D341Med (cell line): ENCODE results near the gene JAML.

Experiments
- DNase-seq: peaks from one replicate; pipeline ENCODE4 v3.0.0; 2012; ENCODE audit warnings: low spot score

JAML gene

GRCh38 chr11:118224511-118225188, at the start of gene JAML:
Gene JAML (minus strand): TSS chr11:118225011. CDS start chr11:118214866, 10,145 bp downstream.
- DNase-seq, result no peak

DNA sequence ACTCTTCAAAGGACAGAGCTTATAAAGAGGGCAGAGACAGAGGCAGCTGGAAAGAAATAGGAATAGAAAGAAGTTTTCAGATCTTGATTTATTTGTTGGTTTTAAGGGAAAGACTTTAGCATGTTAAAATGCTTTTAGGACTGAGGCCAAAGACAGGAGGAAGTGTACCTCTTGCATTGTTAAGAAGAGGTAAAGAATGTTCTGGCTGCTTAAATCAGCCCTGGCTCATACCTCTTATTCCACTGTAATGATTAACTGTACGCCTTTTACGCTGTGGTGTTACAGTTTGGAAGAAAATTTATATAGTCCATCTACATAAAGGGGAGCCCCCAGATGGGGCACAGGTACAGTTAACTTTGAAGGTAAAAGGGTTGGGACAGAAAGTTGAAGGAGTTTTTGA, 49.4 kb upstream of the JAML start:
- no peak for DNase-seq

DNA sequence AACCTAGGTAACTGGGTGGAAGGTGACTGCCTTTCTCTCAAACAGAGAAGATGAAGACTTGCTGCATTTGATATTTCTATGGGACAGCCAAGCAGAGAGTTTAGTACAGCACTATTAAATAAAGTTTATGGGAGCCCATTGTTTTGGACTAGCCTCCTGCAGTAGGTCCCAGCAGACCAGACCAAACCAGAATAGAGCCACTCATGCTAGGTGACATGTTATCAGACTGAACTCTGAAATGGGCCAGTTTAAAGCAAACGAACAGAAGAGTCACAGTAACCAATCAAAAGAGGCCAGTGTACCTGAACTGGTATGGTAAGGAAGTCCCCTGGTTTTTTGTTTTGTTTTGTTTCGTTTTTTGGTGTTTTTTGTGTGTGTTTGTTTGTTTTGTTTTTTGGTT, 47.2 kb upstream of the JAML start:
- DNase-seq, result no peak

GRCh38 chr11:118267486-118267885, 42.7 kb upstream of the JAML start:
- no peak for DNase-seq

- DNase-seq, result no peak
Observed at GRCh38 chr11:118265954-118266353, 41.1 kb upstream of the JAML start.

DNA sequence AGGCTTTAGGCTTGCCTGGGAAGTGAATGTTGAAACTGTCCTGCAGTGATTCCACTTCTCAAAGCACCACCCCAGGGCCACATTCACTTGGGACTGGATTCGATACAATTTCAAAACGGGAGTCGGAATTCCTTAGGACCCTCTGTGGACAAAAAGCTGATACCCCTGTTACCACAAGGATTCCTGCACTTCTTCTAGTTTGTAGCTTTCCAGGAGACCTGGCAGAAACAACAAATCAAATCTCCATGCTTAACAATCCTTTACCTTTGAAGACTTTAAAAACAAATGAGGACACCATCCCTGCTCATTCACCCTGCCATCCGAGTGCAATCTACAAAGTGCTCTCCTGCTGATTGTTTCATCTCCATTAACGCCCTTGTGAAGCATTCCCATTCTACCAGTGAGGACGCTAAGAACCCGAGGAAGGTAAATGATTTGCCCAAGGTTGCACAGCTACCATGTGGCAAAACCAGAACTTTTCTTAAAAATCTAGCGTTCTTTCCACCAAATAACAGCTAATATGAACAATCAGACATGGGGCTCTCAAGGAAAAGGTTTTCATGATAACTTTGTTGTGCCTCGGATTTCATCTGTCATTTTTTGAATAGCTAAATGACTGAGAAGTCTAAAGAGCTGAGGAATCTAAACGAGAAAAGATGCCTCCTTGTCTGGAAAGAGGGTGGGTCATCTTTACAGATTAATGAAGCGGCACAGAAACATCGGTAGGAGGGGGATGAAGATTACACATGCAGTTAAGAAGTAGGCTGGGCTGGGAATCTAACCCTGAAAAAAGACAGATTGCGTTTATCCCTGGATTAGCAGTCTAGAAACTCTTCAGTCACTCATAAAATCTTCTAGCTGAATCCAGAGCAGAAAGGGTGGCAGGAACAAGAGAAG, 40.0 kb upstream of the JAML start:
- DNase-seq, result no peak

DNA sequence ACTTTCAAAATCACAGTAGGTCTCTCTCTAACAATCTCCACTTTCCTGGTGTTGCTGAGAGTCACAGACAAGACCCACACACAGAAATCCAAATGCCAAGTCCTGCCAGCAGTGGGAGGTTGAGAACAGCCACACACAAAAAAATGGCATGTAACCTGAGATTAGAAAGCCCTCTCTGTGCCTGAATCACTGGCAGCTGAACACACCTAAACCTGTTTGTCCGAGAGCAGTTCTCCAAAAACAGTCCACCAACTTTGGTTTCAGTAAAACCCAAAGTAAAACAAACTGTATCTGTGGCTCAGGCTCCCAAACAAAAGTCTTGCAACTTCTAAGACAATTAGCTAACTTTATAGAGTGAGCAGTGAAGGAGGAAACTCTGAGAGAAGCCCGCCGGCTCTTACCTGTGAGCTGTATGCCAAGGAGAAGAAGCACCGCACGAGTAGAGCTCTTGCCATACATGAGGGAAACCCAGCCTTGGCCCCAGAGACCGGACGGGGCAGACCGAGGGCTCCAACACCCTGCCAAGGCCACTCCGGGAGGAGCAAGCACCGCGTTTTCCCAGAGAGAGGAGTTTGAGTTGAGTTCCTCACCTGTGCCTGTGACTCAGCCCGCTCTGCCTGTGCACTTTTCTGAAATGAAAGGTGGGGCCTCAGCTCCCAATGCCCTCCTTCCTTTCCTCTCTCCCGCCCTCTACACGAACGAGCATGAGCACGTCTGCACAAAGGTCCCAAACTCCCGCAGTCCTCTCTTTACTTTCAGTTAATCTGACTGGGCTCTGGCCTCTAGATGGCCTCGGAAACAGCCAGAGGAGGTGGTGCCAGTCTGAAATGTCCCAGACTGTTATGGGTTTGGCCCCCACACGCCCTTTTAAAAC, 39.1 kb upstream of the JAML start, which contains the start of gene MPZL2:
TSS of gene MPZL2 (minus strand) at position 603 of the 874 bp plus-strand sequence. CDS start at position 459, 144 bp downstream.
- no peak for DNase-seq

- no peak for DNase-seq
Observed at GRCh38 chr11:118263112-118263511, 38.3 kb upstream of the JAML start.

GRCh38 chr11:118260353-118260752, 35.5 kb upstream of the JAML start:
- no peak for DNase-seq

GRCh38 chr11:118259138-118259537, 34.3 kb upstream of the JAML start:
- DNase-seq, result no peak

DNA sequence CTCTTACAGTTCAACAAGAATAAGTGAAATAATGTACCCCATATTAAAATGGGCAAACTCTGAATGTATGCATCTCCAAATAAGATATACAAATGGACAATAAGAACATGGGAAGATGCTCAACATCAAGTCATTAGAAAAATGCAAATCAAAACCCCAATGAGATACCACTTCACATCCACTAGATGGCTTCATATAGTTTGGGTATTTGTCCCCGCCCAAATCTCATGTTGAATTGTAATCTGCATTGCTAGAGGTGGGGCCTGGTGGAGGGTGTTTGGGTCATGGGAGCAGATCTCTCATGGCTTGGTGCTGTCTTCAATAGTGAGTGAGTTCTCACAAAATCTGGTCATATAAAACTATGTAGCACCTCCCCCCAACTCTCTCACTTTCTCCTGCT, 33.6 kb upstream of the JAML start:
- no peak for DNase-seq

DNA sequence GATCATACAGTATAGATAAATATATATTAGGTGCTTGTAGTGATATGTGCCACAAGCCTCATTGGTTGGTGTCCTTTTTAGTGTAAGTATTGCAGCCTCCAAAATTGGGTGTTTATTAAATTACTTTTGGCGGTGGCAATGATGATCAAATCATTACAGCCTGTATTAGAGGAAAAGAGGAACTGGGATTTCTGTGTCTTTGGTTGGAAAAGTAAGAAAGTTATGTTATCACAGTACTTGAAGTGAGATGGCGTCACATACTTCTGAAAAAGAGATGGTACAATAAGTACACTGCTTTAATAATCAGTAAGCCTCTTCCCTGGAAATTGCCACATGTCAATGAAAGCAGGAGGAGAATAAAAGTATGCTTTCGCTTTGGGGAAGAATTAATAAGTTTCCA, 27.9 kb upstream of the JAML start:
- no peak for DNase-seq

DNA sequence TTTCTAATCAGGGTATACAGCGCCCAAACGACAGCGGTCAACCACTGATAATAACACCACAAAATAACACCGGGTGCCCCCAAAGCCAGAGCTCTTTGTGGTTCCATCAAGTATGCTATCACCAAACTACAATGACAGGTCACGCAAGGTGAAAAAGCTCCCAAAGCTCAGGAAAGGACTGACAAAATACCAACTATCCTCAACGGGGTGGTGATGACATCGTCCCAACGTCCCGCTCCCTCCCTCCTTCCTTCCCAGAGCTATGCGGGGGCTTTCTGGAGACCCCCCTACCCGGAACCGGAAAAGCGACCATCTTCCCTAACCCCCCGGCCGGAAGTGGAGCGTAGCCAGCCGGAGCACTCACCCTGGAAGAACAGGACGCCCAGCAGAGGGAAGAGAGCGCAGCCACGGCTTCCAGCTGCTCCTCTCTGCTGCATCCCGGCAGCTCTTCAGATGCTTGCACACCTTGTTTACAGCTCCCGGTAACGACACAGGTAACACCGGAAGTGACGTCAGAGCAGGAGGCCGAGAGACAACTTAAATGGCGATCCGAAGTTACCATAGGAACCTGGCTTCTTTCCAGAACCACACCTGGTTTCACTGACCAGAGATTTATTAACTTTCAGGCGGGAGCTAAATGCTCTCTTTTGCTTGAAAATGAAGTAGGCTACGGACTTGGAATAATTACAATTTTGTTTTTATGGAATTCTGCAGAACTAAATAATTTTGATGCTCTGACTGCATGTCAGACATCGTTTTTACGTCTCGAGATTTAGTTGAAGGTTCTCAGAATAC, 27.2 kb upstream of the JAML start, which contains the start of gene MPZL3:
TSS of gene MPZL3 (minus strand) at position 508 of the 795 bp plus-strand sequence. CDS start at position 437, 71 bp downstream.
- DNase-seq, result peak; percentile 85

GRCh38 chr11:118247041-118247440, 22.2 kb upstream of the JAML start:
- no peak for DNase-seq

- no peak for DNase-seq
Observed at GRCh38 chr11:118245936-118246562, 21.2 kb upstream of the JAML start.

GRCh38 chr11:118243993-118244762, 19.4 kb upstream of the JAML start:
- DNase-seq, result no peak

DNA sequence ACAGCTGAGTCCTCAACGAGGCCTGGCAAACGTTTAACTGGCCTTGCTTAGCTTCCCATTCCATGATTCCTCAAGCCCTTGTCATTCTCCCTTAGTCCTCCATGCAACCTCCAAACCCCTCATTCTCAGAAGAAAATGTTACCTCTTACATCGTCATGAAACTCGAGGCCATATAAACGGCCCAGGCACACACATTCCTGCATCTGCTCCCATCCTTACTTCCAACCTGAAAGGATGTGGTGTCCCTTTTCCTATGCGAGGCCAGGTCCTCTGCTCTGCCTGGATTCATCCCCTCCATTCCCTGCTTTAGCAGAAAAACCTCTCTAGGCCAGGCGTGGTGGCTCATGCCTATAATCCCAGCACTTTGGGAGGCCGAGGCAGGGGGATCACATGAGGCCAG, 18.4 kb upstream of the JAML start:
- no peak for DNase-seq

- no peak for DNase-seq
Observed at GRCh38 chr11:118241764-118242098, 16.9 kb upstream of the JAML start.

DNA sequence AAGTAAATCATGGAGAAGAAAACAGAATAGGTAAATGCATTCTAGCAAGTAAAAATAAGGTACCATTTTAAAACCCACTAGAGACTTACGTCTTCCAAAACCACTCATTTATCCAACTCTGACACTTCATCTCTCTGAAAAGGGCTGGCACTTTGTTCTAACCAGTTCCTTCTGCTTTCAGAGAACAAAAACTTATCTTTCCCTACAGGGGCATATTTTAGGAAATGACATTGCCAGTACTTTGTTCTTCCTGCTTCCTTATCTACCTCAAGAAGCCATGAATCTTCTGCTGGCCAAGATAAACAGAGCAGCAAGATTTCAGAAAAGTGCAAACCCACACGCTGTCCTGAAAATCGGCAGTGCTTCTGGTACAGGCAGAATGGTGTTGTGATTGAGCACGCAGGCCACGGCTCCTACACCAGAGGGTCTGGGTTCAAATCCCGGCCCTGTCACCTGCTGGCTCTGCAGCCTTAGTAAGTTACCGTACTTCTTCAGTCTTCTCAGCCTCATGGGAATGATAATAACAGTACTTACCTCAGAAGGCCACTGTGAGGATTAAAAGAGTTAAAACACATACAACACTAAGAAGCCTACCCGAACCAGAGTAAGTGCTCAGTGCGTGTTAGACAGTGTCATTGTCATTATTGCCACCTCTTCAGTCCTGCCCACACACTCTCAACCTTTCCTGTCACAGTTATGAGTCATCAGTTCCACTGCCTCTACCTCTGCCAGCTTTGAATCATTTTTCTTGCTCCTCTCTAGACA, 16.4 kb upstream of the JAML start:
- no peak for DNase-seq
